GM23338 (cell line): Measurements from ENCODE around the gene LAMTOR4. TPM values are rescaled to one million over a fixed set of nuclear protein-coding genes. Genes with fewer than 3 reads are reported as not detected.

ENCODE experiments used
- ATAC-seq: fragments of 200-7000 bp; cut with Tn5 transposase; 3 replicates; pipeline ENCODE4 v1.9.1; 2020
- DNase-seq: peaks from one replicate; pipeline ENCODE4 v3.0.0-alpha.2; 2015; ENCODE audit warnings: low spot score
- H2AFZ ChIP-seq: fragments of 200-600 bp; sonication (generic); 2 replicates; pipeline ENCODE4 v1.8.0; 2016; ENCODE audit warnings: antibody characterized with exemption, mild to moderate bottlenecking, moderate library complexity
- H3F3A ChIP-seq: fragments of 200-600 bp; sonication (generic); replicated peaks from 2 replicates; pipeline ENCODE4 v1.8.0; 2017; ENCODE audit warnings: antibody characterized with exemption, mixed run types, low read depth
- H3K27ac ChIP-seq: fragments of 200-600 bp; sonication (generic); 2 replicates; pipeline ENCODE4 v1.6.1; 2016; ENCODE audit warnings: low read depth
- H3K27me3 ChIP-seq: fragments of 200-600 bp; sonication (generic); 2 replicates; pipeline ENCODE4 v1.8.0; 2016; ENCODE audit warnings: mild to moderate bottlenecking, mixed run types, moderate library complexity; ENCODE audit not compliant: insufficient read depth
- H3K36me3 ChIP-seq: fragments of 200-600 bp; sonication (generic); 2 replicates; pipeline ENCODE4 v1.8.0; 2016; ENCODE audit warnings: mild to moderate bottlenecking; ENCODE audit not compliant: insufficient read depth
- H3K4me1 ChIP-seq: fragments of 200-600 bp; sonication (generic); 2 replicates; pipeline ENCODE4 v1.8.0; 2016; ENCODE audit warnings: mild to moderate bottlenecking, moderate library complexity; ENCODE audit not compliant: insufficient read depth
- H3K4me2 ChIP-seq: fragments of 200-600 bp; sonication (generic); 2 replicates; pipeline ENCODE4 v1.7.1; 2017; ENCODE audit warnings: mixed run types
- H3K4me3 ChIP-seq: fragments of 200-600 bp; sonication (generic); 2 replicates; pipeline ENCODE4 v1.6.1; 2016; ENCODE audit warnings: mixed run types
- H3K79me2 ChIP-seq: fragments of 200-600 bp; sonication (generic); replicated peaks from 2 replicates; pipeline ENCODE4 v1.8.0; 2017; ENCODE audit warnings: mild to moderate bottlenecking; ENCODE audit not compliant: insufficient read depth
- H3K9me2 ChIP-seq: fragments of 200-600 bp; sonication (generic); 2 replicates; pipeline ENCODE4 v1.8.0; 2017; ENCODE audit not compliant: insufficient read depth
- H4K20me1 ChIP-seq: fragments of 200-600 bp; sonication (generic); replicated peaks from 2 replicates; pipeline ENCODE4 v1.8.0; 2017; ENCODE audit warnings: mild to moderate bottlenecking; ENCODE audit not compliant: insufficient read depth
- H3K27ac Mint-ChIP-seq: 2 replicates; pipeline ENCODE4 v1.8.0; 2020; ENCODE audit warnings: inconsistent platforms, mild to moderate bottlenecking, moderate library complexity, mixed read lengths
- H3K27me3 Mint-ChIP-seq: 3 replicates; pipeline ENCODE4 v1.8.0; 2022; ENCODE audit warnings: low read depth, mild to moderate bottlenecking, moderate library complexity, mixed read lengths, inconsistent platforms; ENCODE audit not compliant: insufficient read depth, poor library complexity
- H3K36me3 Mint-ChIP-seq: 3 replicates; pipeline ENCODE4 v1.8.0; 2021; ENCODE audit warnings: low read depth, mild to moderate bottlenecking, inconsistent platforms, moderate library complexity, mixed read lengths
- H3K4me1 Mint-ChIP-seq: 3 replicates; pipeline ENCODE4 v1.8.0; 2020; ENCODE audit warnings: mild to moderate bottlenecking, inconsistent platforms, mixed read lengths
- H3K4me3 Mint-ChIP-seq: 3 replicates; pipeline ENCODE4 v1.8.0; 2021; ENCODE audit warnings: moderate library complexity, mild to moderate bottlenecking, inconsistent platforms, mixed read lengths
- H3K9me3 Mint-ChIP-seq: 3 replicates; pipeline ENCODE4 v1.8.0; 2020; ENCODE audit warnings: moderate library complexity, mild to moderate bottlenecking, inconsistent platforms, mixed read lengths
- CREB1 ChIP-seq: fragments of 250-450 bp; sonication (Bioruptor Pico); IDR thresholded peaks from 2 replicates; pipeline ENCODE4 v1.5.0; 2020; ENCODE audit warnings: low read depth, mild to moderate bottlenecking, moderate library complexity
- EZH2 ChIP-seq: fragments of 200-600 bp; sonication (generic); IDR thresholded peaks from one replicate; pipeline ENCODE4 v1.8.0; 2017; ENCODE audit warnings: antibody characterized with exemption, mild to moderate bottlenecking, low read depth; ENCODE audit not compliant: unreplicated experiment
- EZH2phosphoT487 ChIP-seq: fragments of 200-600 bp; sonication (generic); IDR thresholded peaks from one replicate; pipeline ENCODE4 v1.8.1; 2018; ENCODE audit warnings: antibody characterized with exemption; ENCODE audit not compliant: unreplicated experiment
- JUNB ChIP-seq: IDR thresholded peaks from one replicate; pipeline ENCODE4 v1.6.1; 2016; ENCODE audit warnings: antibody characterized with exemption; ENCODE audit not compliant: unreplicated experiment
- NANOG ChIP-seq: IDR thresholded peaks from 2 replicates; pipeline ENCODE4 v1.6.1; 2016; ENCODE audit warnings: antibody characterized with exemption, borderline replicate concordance
- STAT1 ChIP-seq: IDR thresholded peaks from one replicate; pipeline ENCODE4 v1.6.1; 2016; ENCODE audit warnings: antibody characterized with exemption; ENCODE audit not compliant: unreplicated experiment
- ZNF114 ChIP-seq: fragments of 250-450 bp; sonication (Bioruptor Pico); IDR thresholded peaks from 2 replicates; pipeline ENCODE4 v1.5.0; 2020; ENCODE audit warnings: mild to moderate bottlenecking, moderate library complexity
- ZNF331 ChIP-seq: fragments of 250-450 bp; sonication (Bioruptor Pico); IDR thresholded peaks from 2 replicates; pipeline ENCODE4 v1.5.0; 2020; ENCODE audit warnings: low read depth, mild to moderate bottlenecking, moderate library complexity
- polyA plus RNA-seq: library from polyadenylated mRNA; unstranded; fragments of >200 nt; fragmentation: Nextera tagmentation; extraction: Ambion mirVana; gene quantifications from 2 replicates; pipeline ENCODE4 v1.2.1, GENCODE V29; 2016
- total RNA-seq: library from RNA; depleted of rRNA; stranded (reverse); fragments of >200 nt; shearing (Covaris generic); gene quantifications from 2 replicates; pipeline ENCODE4 v1.2.3, GENCODE V29; 2014
- TF ChIP-seq, protein P1 (sequence below): fragments of 250-450 bp; sonication (Bioruptor Pico); IDR thresholded peaks from 2 replicates; pipeline ENCODE4 v1.5.0; 2020; ENCODE audit warnings: mild to moderate bottlenecking, moderate library complexity
- TF ChIP-seq, protein P2 (sequence below): IDR thresholded peaks from one replicate; pipeline ENCODE4 v1.6.1; 2018; ENCODE audit warnings: antibody characterized with exemption; ENCODE audit not compliant: unreplicated experiment
- TF ChIP-seq, protein P3 (sequence below), 2 experiments: fragments of 200-600 bp in 1 of 2; sonication (generic) in 1 of 2; conservative IDR thresholded peaks; 2 replicates each; pipeline versions ENCODE4 v1.5.1 to v1.6.1; 2016 to 2017; ENCODE audit warnings: antibody characterized with exemption in 2 of 2, low read depth in 2 of 2, mild to moderate bottlenecking in 2 of 2, moderate library complexity in 1 of 2
- TF ChIP-seq, protein P4 (sequence below): IDR thresholded peaks from 2 replicates; pipeline ENCODE4 v1.6.1; 2016; ENCODE audit warnings: antibody characterized with exemption

LAMTOR4 gene
- total and polyA plus RNA-seq, 2 experiments from 2014 or later: 145 to 333 TPM

DNA sequence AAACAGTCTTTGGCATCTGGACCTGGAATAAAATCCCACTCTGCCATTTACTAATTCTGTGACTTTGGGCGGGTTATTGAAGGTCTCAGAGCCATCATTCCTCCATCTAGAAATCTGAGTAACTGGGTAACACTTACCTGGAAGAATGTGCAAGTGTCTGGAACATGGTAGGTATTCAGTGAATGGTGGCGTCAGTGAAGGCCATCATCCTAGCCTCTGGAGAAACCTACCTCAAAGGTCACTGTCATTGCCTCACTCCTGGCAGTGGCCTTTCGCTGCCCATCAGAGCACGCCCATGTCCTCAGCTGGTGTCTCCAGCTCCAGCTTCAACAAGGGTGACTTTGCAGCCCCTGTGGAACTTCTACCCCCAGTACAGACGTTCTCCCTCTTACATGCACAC, 15.2 kb downstream of the LAMTOR4 start:
- Mint-ChIP-seq H3K9me3 (no peaks in the 10 kb centered on the region), H3K27me3 (peaks cover 40% of the 10 kb centered on the region), H3K4me3 (no peak overlapping the region; the same call in 2 of the 3 replicates), H3K27ac (no peak overlapping the region), H3K36me3 (no peaks in the 10 kb centered on the region; the same call in 2 of the 3 replicates), H3K4me1 (peaks cover 37% of the 10 kb centered on the region)
- Histone ChIP-seq H4K20me1 (no peaks in the 10 kb centered on the region), H3K4me3 (no peak overlapping the region), H3K79me2 (no peaks in the 10 kb centered on the region), H3K27me3 (peaks cover 16% of the 10 kb centered on the region), H3K27ac (no peak overlapping the region), H3K4me1 (peaks cover 14% of the 10 kb centered on the region), H3K36me3 (no peaks in the 10 kb centered on the region), H2AFZ (no peak overlapping the region), H3K9me2 (no peaks in the 10 kb centered on the region), H3F3A (peaks cover 13% of the 10 kb centered on the region), H3K4me2 (no peak overlapping the region)
- ATAC-seq (no peak), DNase-seq (no peak)
- TF ChIP-seq, protein P1, sequence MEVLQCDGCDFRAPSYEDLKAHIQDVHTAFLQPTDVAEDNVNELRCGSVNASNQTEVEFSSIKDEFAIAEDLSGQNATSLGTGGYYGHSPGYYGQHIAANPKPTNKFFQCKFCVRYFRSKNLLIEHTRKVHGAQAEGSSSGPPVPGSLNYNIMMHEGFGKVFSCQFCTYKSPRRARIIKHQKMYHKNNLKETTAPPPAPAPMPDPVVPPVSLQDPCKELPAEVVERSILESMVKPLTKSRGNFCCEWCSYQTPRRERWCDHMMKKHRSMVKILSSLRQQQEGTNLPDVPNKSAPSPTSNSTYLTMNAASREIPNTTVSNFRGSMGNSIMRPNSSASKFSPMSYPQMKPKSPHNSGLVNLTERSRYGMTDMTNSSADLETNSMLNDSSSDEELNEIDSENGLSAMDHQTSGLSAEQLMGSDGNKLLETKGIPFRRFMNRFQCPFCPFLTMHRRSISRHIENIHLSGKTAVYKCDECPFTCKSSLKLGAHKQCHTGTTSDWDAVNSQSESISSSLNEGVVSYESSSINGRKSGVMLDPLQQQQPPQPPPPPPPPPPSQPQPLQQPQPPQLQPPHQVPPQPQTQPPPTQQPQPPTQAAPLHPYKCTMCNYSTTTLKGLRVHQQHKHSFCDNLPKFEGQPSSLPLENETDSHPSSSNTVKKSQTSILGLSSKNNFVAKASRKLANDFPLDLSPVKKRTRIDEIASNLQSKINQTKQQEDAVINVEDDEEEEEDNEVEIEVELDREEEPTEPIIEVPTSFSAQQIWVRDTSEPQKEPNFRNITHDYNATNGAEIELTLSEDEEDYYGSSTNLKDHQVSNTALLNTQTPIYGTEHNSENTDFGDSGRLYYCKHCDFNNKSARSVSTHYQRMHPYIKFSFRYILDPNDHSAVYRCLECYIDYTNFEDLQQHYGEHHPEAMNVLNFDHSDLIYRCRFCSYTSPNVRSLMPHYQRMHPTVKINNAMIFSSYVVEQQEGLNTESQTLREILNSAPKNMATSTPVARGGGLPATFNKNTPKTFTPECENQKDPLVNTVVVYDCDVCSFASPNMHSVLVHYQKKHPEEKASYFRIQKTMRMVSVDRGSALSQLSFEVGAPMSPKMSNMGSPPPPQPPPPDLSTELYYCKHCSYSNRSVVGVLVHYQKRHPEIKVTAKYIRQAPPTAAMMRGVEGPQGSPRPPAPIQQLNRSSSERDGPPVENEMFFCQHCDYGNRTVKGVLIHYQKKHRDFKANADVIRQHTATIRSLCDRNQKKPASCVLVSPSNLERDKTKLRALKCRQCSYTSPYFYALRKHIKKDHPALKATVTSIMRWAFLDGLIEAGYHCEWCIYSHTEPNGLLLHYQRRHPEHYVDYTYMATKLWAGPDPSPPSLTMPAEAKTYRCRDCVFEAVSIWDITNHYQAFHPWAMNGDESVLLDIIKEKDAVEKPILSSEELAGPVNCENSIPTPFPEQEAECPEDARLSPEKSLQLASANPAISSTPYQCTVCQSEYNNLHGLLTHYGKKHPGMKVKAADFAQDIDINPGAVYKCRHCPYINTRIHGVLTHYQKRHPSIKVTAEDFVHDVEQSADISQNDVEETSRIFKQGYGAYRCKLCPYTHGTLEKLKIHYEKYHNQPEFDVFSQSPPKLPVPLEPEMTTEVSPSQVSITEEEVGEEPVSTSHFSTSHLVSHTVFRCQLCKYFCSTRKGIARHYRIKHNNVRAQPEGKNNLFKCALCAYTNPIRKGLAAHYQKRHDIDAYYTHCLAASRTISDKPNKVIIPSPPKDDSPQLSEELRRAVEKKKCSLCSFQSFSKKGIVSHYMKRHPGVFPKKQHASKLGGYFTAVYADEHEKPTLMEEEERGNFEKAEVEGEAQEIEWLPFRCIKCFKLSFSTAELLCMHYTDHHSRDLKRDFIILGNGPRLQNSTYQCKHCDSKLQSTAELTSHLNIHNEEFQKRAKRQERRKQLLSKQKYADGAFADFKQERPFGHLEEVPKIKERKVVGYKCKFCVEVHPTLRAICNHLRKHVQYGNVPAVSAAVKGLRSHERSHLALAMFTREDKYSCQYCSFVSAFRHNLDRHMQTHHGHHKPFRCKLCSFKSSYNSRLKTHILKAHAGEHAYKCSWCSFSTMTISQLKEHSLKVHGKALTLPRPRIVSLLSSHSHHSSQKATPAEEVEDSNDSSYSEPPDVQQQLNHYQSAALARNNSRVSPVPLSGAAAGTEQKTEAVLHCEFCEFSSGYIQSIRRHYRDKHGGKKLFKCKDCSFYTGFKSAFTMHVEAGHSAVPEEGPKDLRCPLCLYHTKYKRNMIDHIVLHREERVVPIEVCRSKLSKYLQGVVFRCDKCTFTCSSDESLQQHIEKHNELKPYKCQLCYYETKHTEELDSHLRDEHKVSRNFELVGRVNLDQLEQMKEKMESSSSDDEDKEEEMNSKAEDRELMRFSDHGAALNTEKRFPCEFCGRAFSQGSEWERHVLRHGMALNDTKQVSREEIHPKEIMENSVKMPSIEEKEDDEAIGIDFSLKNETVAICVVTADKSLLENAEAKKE (CRISPR knock-in tag): no peak
- TF ChIP-seq EZH2 (no peak), JUNB (no peak), CREB1 (CRISPR knock-in tag) (no peak), EZH2phosphoT487 (no peak), ZNF331 (CRISPR knock-in tag) (no peak), STAT1 (no peak), NANOG (no peak), ZNF114 (CRISPR knock-in tag) (no peak)
- TF ChIP-seq, protein P2, sequence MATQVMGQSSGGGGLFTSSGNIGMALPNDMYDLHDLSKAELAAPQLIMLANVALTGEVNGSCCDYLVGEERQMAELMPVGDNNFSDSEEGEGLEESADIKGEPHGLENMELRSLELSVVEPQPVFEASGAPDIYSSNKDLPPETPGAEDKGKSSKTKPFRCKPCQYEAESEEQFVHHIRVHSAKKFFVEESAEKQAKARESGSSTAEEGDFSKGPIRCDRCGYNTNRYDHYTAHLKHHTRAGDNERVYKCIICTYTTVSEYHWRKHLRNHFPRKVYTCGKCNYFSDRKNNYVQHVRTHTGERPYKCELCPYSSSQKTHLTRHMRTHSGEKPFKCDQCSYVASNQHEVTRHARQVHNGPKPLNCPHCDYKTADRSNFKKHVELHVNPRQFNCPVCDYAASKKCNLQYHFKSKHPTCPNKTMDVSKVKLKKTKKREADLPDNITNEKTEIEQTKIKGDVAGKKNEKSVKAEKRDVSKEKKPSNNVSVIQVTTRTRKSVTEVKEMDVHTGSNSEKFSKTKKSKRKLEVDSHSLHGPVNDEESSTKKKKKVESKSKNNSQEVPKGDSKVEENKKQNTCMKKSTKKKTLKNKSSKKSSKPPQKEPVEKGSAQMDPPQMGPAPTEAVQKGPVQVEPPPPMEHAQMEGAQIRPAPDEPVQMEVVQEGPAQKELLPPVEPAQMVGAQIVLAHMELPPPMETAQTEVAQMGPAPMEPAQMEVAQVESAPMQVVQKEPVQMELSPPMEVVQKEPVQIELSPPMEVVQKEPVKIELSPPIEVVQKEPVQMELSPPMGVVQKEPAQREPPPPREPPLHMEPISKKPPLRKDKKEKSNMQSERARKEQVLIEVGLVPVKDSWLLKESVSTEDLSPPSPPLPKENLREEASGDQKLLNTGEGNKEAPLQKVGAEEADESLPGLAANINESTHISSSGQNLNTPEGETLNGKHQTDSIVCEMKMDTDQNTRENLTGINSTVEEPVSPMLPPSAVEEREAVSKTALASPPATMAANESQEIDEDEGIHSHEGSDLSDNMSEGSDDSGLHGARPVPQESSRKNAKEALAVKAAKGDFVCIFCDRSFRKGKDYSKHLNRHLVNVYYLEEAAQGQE: no peak
- TF ChIP-seq, protein P3, sequence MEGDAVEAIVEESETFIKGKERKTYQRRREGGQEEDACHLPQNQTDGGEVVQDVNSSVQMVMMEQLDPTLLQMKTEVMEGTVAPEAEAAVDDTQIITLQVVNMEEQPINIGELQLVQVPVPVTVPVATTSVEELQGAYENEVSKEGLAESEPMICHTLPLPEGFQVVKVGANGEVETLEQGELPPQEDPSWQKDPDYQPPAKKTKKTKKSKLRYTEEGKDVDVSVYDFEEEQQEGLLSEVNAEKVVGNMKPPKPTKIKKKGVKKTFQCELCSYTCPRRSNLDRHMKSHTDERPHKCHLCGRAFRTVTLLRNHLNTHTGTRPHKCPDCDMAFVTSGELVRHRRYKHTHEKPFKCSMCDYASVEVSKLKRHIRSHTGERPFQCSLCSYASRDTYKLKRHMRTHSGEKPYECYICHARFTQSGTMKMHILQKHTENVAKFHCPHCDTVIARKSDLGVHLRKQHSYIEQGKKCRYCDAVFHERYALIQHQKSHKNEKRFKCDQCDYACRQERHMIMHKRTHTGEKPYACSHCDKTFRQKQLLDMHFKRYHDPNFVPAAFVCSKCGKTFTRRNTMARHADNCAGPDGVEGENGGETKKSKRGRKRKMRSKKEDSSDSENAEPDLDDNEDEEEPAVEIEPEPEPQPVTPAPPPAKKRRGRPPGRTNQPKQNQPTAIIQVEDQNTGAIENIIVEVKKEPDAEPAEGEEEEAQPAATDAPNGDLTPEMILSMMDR (conservative IDR thresholded peaks at IDR 0.05; ENCODE audit: low read depth in 2 of 2): no peak
- TF ChIP-seq, protein P4, sequence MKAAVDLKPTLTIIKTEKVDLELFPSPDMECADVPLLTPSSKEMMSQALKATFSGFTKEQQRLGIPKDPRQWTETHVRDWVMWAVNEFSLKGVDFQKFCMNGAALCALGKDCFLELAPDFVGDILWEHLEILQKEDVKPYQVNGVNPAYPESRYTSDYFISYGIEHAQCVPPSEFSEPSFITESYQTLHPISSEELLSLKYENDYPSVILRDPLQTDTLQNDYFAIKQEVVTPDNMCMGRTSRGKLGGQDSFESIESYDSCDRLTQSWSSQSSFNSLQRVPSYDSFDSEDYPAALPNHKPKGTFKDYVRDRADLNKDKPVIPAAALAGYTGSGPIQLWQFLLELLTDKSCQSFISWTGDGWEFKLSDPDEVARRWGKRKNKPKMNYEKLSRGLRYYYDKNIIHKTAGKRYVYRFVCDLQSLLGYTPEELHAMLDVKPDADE: no peak
